ENCODE measurements around the gene MSI1.

DNA sequence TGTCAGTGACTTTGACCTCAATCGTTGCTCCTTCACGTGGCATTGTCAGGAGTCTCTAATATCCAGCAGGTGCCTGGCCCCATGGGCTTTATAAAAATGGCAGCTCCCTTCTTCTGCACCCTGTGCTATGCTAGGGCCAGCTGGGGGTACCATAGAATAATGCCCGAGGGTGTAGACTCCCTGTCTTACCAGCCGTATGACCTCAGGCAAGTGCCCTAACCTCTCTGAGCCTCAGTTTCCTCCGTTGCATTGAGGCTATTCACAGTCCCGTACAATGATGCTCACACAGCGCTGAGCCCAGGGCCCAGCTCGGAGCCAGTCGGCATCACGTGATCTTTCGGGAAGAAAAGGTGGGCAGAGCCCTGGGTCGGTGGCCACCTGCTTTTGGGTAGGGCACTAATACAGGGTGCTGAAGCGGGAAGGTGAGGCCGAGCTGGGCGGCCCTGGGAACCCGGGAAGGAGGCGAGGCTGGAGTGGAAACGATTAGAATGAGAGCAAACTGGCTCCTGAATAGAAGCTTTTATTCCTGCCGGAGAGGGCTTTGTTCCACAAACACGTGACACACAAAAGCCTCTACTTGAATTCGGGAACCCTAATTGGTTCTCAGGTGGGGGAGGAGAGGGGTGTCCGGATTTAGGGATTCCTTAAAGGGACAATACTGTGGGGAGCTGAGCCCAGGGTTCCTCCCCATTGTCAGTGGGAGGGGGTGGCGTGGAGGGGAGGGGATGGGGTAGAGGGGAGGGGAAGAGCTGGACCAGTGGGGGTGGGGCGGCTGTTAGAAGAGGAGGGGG, 19.9 kb upstream of the MSI1 start:
- TF ChIP-seq, protein P1, sequence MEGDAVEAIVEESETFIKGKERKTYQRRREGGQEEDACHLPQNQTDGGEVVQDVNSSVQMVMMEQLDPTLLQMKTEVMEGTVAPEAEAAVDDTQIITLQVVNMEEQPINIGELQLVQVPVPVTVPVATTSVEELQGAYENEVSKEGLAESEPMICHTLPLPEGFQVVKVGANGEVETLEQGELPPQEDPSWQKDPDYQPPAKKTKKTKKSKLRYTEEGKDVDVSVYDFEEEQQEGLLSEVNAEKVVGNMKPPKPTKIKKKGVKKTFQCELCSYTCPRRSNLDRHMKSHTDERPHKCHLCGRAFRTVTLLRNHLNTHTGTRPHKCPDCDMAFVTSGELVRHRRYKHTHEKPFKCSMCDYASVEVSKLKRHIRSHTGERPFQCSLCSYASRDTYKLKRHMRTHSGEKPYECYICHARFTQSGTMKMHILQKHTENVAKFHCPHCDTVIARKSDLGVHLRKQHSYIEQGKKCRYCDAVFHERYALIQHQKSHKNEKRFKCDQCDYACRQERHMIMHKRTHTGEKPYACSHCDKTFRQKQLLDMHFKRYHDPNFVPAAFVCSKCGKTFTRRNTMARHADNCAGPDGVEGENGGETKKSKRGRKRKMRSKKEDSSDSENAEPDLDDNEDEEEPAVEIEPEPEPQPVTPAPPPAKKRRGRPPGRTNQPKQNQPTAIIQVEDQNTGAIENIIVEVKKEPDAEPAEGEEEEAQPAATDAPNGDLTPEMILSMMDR (conservative IDR thresholded peaks at IDR 0.05), result no peak
- TF ChIP-seq EZH2 (IDR thresholded peaks at IDR 0.05; ENCODE audit: low read depth), result no peak
